ENCODE results near the gene SLPI.

Gene SLPI

DNA sequence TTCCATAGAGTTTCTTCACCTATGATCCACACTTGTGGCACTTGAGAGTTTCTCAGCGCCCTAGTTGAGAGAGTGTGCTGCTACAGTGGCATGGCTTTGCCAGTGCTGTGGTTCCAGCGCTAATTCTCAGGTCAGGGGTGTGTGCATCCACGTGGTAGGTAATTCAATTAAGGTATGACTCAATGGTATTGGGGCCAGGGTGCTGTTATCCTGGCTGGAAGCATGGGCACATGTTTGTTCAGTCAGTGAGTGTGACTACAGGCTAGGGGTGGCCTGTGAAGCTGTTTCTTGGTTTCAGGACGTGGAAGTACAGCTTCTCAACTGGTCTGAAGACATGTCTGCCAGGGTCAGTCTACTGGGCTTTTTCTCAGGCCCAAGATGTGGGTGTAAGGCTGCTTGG, 36.2 kb downstream of the SLPI start:
- no peak for DNase-seq (ENCODE audit: low read depth, low spot score)

DNA sequence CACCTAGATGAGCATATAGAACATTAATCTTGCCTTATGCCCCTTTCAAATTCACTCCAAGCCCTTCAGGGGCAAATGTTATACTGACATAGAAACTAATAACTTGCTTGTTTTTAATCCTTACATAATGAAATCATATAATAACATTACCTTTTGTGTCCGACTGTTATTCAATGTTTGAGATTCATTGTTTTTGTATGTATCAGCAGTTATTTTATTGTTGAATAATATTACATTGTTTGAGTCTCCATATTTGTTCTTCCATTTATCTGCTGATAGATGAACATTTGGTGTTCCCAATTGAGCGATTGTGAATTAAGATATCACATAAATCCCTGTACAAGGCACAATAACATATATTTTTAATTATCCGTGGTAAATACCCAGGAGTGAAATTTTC, 41.5 kb downstream of the SLPI start:
- no peak for DNase-seq (ENCODE audit: low read depth, low spot score)

GRCh38 chr20:45211569-45212474, 42.5 kb downstream of the SLPI start:
- no peak for DNase-seq (ENCODE audit: low read depth, low spot score)

- no peak for DNase-seq (ENCODE audit: low read depth, low spot score)
Observed at GRCh38 chr20:45209924-45210323, 44.4 kb downstream of the SLPI start.

GRCh38 chr20:45206725-45207124, 47.6 kb downstream of the SLPI start, which contains the start of gene SEMG1:
Gene SEMG1 (plus strand): TSS chr20:45207033. CDS start chr20:45207054, 21 bp downstream.
- DNase-seq (ENCODE audit: low read depth, low spot score): no peak

All from astrocyte of the hippocampus (primary cell).